AG09309 (cell line): ENCODE data around the gene CCL13.

Source experiments
- DNase-seq: peaks from one replicate; pipeline ENCODE4 v3.0.0-alpha.2; 2010; ENCODE audit warnings: low read depth
- H3K4me3 ChIP-seq: 2 replicates; pipeline ENCODE4 v1.5.1; 2011; ENCODE audit warnings: mild to moderate bottlenecking, low read depth, low read length, moderate library complexity; ENCODE audit not compliant: control insufficient read depth
- CTCF ChIP-seq: IDR thresholded peaks from 2 replicates; pipeline ENCODE4 v1.5.1; 2011; ENCODE audit warnings: mild to moderate bottlenecking, low read depth, low read length, inconsistent platforms; ENCODE audit not compliant: insufficient read depth, control insufficient read depth; ENCODE audit errors: missing control alignments

CCL13 gene

GRCh38 chr17:34397265-34397664, 41.0 kb downstream of the CCL13 start:
- no peak for TF ChIP-seq CTCF
- no peak for DNase-seq

GRCh38 chr17:34398990-34399389, 42.7 kb downstream of the CCL13 start:
- H3K4me3 ChIP-seq = no peak overlapping the region
- TF ChIP-seq CTCF = no peak
- no peak for DNase-seq

More at GRCh38 chr17:34397265-34397664, 41.0 kb downstream of the CCL13 start:
- H3K4me3 ChIP-seq = no peak overlapping the region

- H3K4me3 ChIP-seq = no peak overlapping the region
- no peak for TF ChIP-seq CTCF
- no peak for DNase-seq
Observed at GRCh38 chr17:34399725-34400124, 43.4 kb downstream of the CCL13 start.

GRCh38 chr17:34400301-34400931, 44.1 kb downstream of the CCL13 start:
- no peak for TF ChIP-seq CTCF
- H3K4me3 ChIP-seq = no peak overlapping the region
- DNase-seq = no peak

GRCh38 chr17:34401165-34401564, 44.9 kb downstream of the CCL13 start:
- H3K4me3 ChIP-seq = no peak overlapping the region
- no peak for DNase-seq
- TF ChIP-seq CTCF = no peak

GRCh38 chr17:34403006-34403405, 46.7 kb downstream of the CCL13 start:
- no peak overlapping the region for H3K4me3 ChIP-seq
- DNase-seq = no peak
- TF ChIP-seq CTCF = no peak
